Hepatic stellate cell (primary cell): ENCODE results near the gene NLGN4Y.

ENCODE experiments used
- DNase-seq: peaks from one replicate; pipeline ENCODE4 v3.0.0; 2011; ENCODE audit warnings: low spot score

The NLGN4Y gene

GRCh38 chrY:14644157-14644952 lies 120.0 kb downstream of the NLGN4Y start:
- no peak for DNase-seq

- DNase-seq = no peak
These were observed 154.9 kb downstream of the NLGN4Y start for GRCh38 chrY:14679181-14679580.

GRCh38 chrY:14694543-14694942 lies 170.2 kb downstream of the NLGN4Y start:
- no peak for DNase-seq

GRCh38 chrY:14708158-14708557 lies 183.8 kb downstream of the NLGN4Y start:
- no peak for DNase-seq

- DNase-seq = no peak
These were observed 217.3 kb downstream of the NLGN4Y start for GRCh38 chrY:14741596-14741995.

- DNase-seq = no peak
These were observed 224.0 kb downstream of the NLGN4Y start for GRCh38 chrY:14748329-14748728.

GRCh38 chrY:14755571-14755970 lies 231.2 kb downstream of the NLGN4Y start:
- no peak for DNase-seq

- no peak for DNase-seq
These were observed 238.6 kb downstream of the NLGN4Y start for GRCh38 chrY:14762903-14763302.

- DNase-seq = no peak
These were observed 239.3 kb downstream of the NLGN4Y start for GRCh38 chrY:14763600-14763999.

GRCh38 chrY:14778208-14778607 lies 253.9 kb downstream of the NLGN4Y start:
- no peak for DNase-seq

- no peak for DNase-seq
These were observed 268.8 kb downstream of the NLGN4Y start for GRCh38 chrY:14793104-14793503.

- DNase-seq = no peak
These were observed 269.3 kb downstream of the NLGN4Y start for GRCh38 chrY:14793674-14794073.

GRCh38 chrY:14798010-14798409 lies 273.7 kb downstream of the NLGN4Y start:
- no peak for DNase-seq

- no peak for DNase-seq
These were observed 276.8 kb downstream of the NLGN4Y start for GRCh38 chrY:14801096-14801495.

- no peak for DNase-seq
These were observed 277.8 kb downstream of the NLGN4Y start for GRCh38 chrY:14802125-14802524.

- DNase-seq = no peak
These were observed 279.7 kb downstream of the NLGN4Y start for GRCh38 chrY:14804041-14804440.

- DNase-seq = no peak
These were observed 294.1 kb downstream of the NLGN4Y start for GRCh38 chrY:14818452-14818851.

- no peak for DNase-seq
These were observed 297.9 kb downstream of the NLGN4Y start for GRCh38 chrY:14822201-14822600.

- no peak for DNase-seq
These were observed 298.6 kb downstream of the NLGN4Y start for GRCh38 chrY:14822906-14823305.

GRCh38 chrY:14824583-14824982 lies 300.3 kb downstream of the NLGN4Y start:
- no peak for DNase-seq

GRCh38 chrY:14825728-14826127 lies 301.4 kb downstream of the NLGN4Y start:
- DNase-seq = no peak

GRCh38 chrY:14828531-14828930 lies 304.2 kb downstream of the NLGN4Y start:
- DNase-seq = no peak

GRCh38 chrY:14829366-14829885 lies 305.1 kb downstream of the NLGN4Y start:
- no peak for DNase-seq
